DOHH2 (cell line): ENCODE measurements around the gene CDH5.
"Not testable (repeated sequence)": the region's sequence is repeated elsewhere in the genome, so short reads cannot be mapped to it uniquely, and the experiment has no call there.

Experiments used
- H3F3A ChIP-seq: fragments of 200-600 bp; sonication (generic), shearing (Covaris generic); 2 replicates; pipeline ENCODE4 v1.6.0; 2016; ENCODE audit warnings: antibody characterized with exemption, mild to moderate bottlenecking; ENCODE audit not compliant: control insufficient read depth, insufficient read depth
- H3K27ac ChIP-seq: fragments of 200-600 bp; sonication (generic); 2 replicates; pipeline ENCODE4 v1.5.1; 2014; ENCODE audit warnings: low read depth, mild to moderate bottlenecking, low read length, moderate library complexity
- H3K27me3 ChIP-seq: fragments of 200-600 bp; sonication (generic); 2 replicates; pipeline ENCODE4 v1.6.1; 2014; ENCODE audit warnings: mild to moderate bottlenecking, low read length, mixed read lengths; ENCODE audit not compliant: control insufficient read depth
- H3K36me3 ChIP-seq: fragments of 200-600 bp; sonication (generic); 2 replicates; pipeline ENCODE4 v1.6.1; 2014; ENCODE audit warnings: mild to moderate bottlenecking, low read length, moderate library complexity, mixed read lengths; ENCODE audit not compliant: control insufficient read depth
- H3K4me1 ChIP-seq: fragments of 200-600 bp; sonication (generic); 2 replicates; pipeline ENCODE4 v1.6.1; 2014; ENCODE audit warnings: mild to moderate bottlenecking, low read length, mixed read lengths; ENCODE audit not compliant: control insufficient read depth
- H3K4me2 ChIP-seq: fragments of 200-600 bp; sonication (generic); 2 replicates; pipeline ENCODE4 v1.6.0; 2014; ENCODE audit warnings: mild to moderate bottlenecking, low read length, moderate library complexity
- H3K4me3 ChIP-seq: fragments of 200-600 bp; sonication (generic); 2 replicates; pipeline ENCODE4 v1.5.1; 2014; ENCODE audit warnings: mild to moderate bottlenecking, low read length, mixed read lengths
- H3K79me2 ChIP-seq: fragments of 200-600 bp; sonication (generic); 2 replicates; pipeline ENCODE4 v1.6.1; 2014; ENCODE audit warnings: mild to moderate bottlenecking, low read length, mixed read lengths; ENCODE audit not compliant: control insufficient read depth
- H3K9me2 ChIP-seq: fragments of 200-600 bp; sonication (generic); replicated peaks from 2 replicates; pipeline ENCODE4 v1.6.1; 2014; ENCODE audit warnings: mild to moderate bottlenecking, low read length, mixed read lengths; ENCODE audit not compliant: control insufficient read depth
- H3K9me3 ChIP-seq: fragments of 200-600 bp; sonication (generic); 2 replicates; pipeline ENCODE4 v1.6.1; 2014; ENCODE audit warnings: antibody characterized with exemption, low read length, mixed read lengths; ENCODE audit not compliant: control insufficient read depth, insufficient read depth
- H4K20me1 ChIP-seq: fragments of 200-600 bp; sonication (generic); 2 replicates; pipeline ENCODE4 v1.6.0; 2014; ENCODE audit warnings: low read depth, mild to moderate bottlenecking, antibody characterized with exemption, low read length, moderate library complexity; ENCODE audit not compliant: control insufficient read depth, insufficient read depth
- TF ChIP-seq, protein P1 (sequence below): fragments of 200-600 bp; sonication (generic); IDR thresholded peaks from one replicate; pipeline ENCODE4 v1.5.1; 2014; ENCODE audit warnings: antibody characterized with exemption, mild to moderate bottlenecking, low read depth, low read length; ENCODE audit not compliant: poor library complexity, severe bottlenecking

Gene CDH5

GRCh38 chr16:66451548-66451947 lies 85.1 kb downstream of the CDH5 start:
- no peaks in the 10 kb centered on the region for H3K4me1 ChIP-seq
- H3K9me2 ChIP-seq: no peaks in the 10 kb centered on the region
- no peaks in the 10 kb centered on the region for H4K20me1 ChIP-seq
- 0 out of 2 replicates have a peak, but pooled peaks cover 2% of the 10 kb centered on the region for H3K27me3 ChIP-seq
- no peaks in the 10 kb centered on the region for H3K9me3 ChIP-seq
- H3K36me3 ChIP-seq: no peaks in the 10 kb centered on the region
- H3F3A ChIP-seq: no peaks in the 10 kb centered on the region
- no peaks in the 10 kb centered on the region for H3K79me2 ChIP-seq
- no peak overlapping the region for H3K27ac ChIP-seq
- no peak overlapping the region for H3K4me3 ChIP-seq
- TF ChIP-seq, protein P1, sequence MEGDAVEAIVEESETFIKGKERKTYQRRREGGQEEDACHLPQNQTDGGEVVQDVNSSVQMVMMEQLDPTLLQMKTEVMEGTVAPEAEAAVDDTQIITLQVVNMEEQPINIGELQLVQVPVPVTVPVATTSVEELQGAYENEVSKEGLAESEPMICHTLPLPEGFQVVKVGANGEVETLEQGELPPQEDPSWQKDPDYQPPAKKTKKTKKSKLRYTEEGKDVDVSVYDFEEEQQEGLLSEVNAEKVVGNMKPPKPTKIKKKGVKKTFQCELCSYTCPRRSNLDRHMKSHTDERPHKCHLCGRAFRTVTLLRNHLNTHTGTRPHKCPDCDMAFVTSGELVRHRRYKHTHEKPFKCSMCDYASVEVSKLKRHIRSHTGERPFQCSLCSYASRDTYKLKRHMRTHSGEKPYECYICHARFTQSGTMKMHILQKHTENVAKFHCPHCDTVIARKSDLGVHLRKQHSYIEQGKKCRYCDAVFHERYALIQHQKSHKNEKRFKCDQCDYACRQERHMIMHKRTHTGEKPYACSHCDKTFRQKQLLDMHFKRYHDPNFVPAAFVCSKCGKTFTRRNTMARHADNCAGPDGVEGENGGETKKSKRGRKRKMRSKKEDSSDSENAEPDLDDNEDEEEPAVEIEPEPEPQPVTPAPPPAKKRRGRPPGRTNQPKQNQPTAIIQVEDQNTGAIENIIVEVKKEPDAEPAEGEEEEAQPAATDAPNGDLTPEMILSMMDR: no peak
- no peak overlapping the region for H3K4me2 ChIP-seq

- H3K9me2 ChIP-seq, H3K27ac ChIP-seq, H3F3A ChIP-seq, H3K4me2 ChIP-seq, H4K20me1 ChIP-seq, H3K9me3 ChIP-seq, H3K27me3 ChIP-seq, H3K4me3 ChIP-seq, H3K4me1 ChIP-seq, H3K36me3 ChIP-seq, H3K79me2 ChIP-seq: not testable (repeated sequence)
Observed at GRCh38 chr16:66453230-66453629, 86.7 kb downstream of the CDH5 start.
